Activated CD4-positive, alpha-beta memory T cell treated with anti-CD3 and anti-CD28 coated beads for 36 hours (primary cell): ENCODE results near the gene PDE10A. TPM values are rescaled to one million over a fixed set of nuclear protein-coding genes. Genes with fewer than 3 reads are reported as not detected.

Experiments
- CTCF ChIA-PET: fragments of 350-600 bp; sonication (Branson Sonifier 250); formaldehyde crosslinking; loops from one replicate; lab custom pipeline; 2021; ENCODE audit warnings: antibody characterized with exemption, inconsistent platforms; lab: Charles Lee
- POLR2A ChIA-PET: fragments of 350-600 bp; sonication (Branson Sonifier 250); formaldehyde crosslinking; loops from one replicate; lab custom pipeline; 2021; ENCODE audit warnings: antibody characterized with exemption; lab: Charles Lee
- DNase-seq: peaks from one replicate; pipeline ENCODE4 v3.0.0-alpha.2; 2020
- H3K27ac Mint-ChIP-seq: one replicate; pipeline ENCODE4 v1.8.0; 2021; ENCODE audit warnings: mixed read lengths
- H3K27me3 Mint-ChIP-seq: one replicate; pipeline ENCODE4 v1.8.0; 2021; ENCODE audit warnings: mixed read lengths
- H3K36me3 Mint-ChIP-seq: one replicate; pipeline ENCODE4 v1.8.0; 2021; ENCODE audit warnings: mixed read lengths
- H3K4me1 Mint-ChIP-seq: one replicate; pipeline ENCODE4 v1.8.0; 2021; ENCODE audit warnings: low read depth, mixed read lengths
- H3K4me3 Mint-ChIP-seq: one replicate; pipeline ENCODE4 v1.8.0; 2021; ENCODE audit warnings: mild to moderate bottlenecking, mixed read lengths
- H3K9me3 Mint-ChIP-seq: one replicate; pipeline ENCODE4 v1.8.0; 2021; ENCODE audit warnings: mixed read lengths
- intact Hi-C: fragments of 100-400 bp; cut with micrococcal nuclease; formaldehyde crosslinking; loops from one replicate; pipeline ENCODE4 v1.15.1; 2023
- total RNA-seq, 2 experiments: library from RNA; stranded (reverse); gene quantifications; one replicate each; pipeline ENCODE4 v1.2.3, GENCODE V29; 2021

The PDE10A gene
- total RNA-seq, 2 experiments from 2014 or later: not detected

DNA sequence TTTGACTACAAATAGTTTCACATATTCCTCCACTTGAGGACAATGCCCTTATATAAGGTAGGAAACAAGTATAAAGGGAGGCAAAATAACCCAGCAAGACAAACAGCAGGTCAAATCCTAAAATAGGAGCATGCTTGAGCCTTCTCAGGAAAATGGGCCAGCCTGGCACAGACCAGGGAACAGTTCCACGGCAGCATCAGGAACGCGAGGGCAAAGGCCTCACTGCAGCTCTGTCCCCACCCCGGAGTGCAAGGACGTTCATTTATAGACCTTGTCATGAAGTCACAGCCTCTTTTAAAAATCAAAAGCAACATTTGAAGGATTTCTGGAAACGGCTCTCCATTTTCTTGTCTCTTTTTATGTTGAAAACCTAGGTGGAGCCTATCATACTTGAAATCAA, 17.1 kb downstream of the PDE10A start:
- Mint-ChIP-seq H3K27me3 (peaks cover 2% of the 10 kb centered on the region), H3K36me3 (no peaks in the 10 kb centered on the region), H3K4me1 (no peaks in the 10 kb centered on the region), H3K9me3 (no peaks in the 10 kb centered on the region), H3K4me3 (no peak overlapping the region), H3K27ac (no peak overlapping the region)
- POLR2A ChIA-PET: no interaction called here
- intact Hi-C loops: no loop called here
- no peak for DNase-seq
- CTCF ChIA-PET: no interaction called here

DNA sequence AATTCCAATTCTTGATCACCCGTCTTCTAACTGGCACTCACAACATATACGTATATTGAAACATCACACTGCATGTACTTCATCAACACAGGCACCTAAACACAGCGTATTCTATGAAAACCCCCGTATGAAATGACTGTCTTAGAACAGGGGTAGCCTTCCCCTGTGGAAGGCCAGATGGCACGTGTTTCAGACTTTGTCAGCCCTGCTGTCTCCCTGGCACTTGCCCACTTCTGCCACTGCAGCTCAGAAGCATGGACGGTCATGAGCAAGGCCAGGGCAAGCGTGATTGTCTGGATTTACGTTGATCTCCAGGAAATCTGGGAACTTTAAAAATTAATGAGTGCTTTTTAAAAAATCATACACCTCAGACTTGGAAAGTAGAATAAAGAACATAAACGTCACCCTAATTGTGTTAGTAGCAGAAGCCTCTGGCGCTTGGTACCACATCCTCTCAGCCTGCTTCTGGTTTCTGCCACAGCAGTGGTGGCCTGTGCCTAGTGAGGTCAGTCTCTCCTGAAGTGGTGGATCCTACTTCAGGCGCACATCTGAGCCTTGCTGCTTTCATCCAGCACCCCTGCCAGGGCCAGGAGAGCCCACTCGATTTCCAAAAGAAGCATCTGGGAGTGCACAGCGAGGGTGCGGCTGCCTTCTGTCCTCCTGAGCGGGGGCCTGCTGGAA, 18.3 kb downstream of the PDE10A start:
- POLR2A ChIA-PET: no interaction called here
- no peak overlapping the region for H3K27ac Mint-ChIP-seq

DNA sequence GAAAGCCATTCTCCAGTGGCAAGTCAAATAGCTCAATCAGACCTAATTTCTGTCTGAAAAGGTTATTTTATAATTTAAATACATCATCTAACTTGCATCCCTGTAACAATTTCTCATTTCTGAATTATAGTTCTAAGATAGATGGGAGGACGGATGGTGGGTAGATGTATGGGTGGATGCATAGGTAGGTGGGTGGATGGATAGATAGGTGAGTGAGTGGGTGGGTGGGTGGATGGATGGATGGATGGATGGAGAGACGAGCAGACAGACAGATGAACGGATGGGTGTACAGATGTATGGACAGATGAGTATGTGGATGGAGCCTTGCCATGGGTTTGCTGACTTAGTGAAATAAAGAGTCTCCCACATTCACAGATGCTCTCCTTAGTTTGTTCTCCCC, 20.0 kb downstream of the PDE10A start:
- H3K4me1 Mint-ChIP-seq: no peaks in the 10 kb centered on the region
- H3K36me3 Mint-ChIP-seq: no peaks in the 10 kb centered on the region
- no peaks in the 10 kb centered on the region for H3K27me3 Mint-ChIP-seq
- POLR2A ChIA-PET: no interaction called here
- no peak for DNase-seq
- intact Hi-C loops: no loop called here
- H3K4me3 Mint-ChIP-seq: no peak overlapping the region
- H3K9me3 Mint-ChIP-seq: no peaks in the 10 kb centered on the region
- H3K27ac Mint-ChIP-seq: no peak overlapping the region
- CTCF ChIA-PET: no interaction called here

More for the DNA sequence above, 18.3 kb downstream of the PDE10A start:
- H3K9me3 Mint-ChIP-seq: no peaks in the 10 kb centered on the region
- H3K36me3 Mint-ChIP-seq: no peaks in the 10 kb centered on the region
- no peak for DNase-seq
- H3K4me3 Mint-ChIP-seq: no peak overlapping the region
- no peaks in the 10 kb centered on the region for H3K27me3 Mint-ChIP-seq
- no peaks in the 10 kb centered on the region for H3K4me1 Mint-ChIP-seq
- CTCF ChIA-PET: no interaction called here
- intact Hi-C loops: no loop called here

DNA sequence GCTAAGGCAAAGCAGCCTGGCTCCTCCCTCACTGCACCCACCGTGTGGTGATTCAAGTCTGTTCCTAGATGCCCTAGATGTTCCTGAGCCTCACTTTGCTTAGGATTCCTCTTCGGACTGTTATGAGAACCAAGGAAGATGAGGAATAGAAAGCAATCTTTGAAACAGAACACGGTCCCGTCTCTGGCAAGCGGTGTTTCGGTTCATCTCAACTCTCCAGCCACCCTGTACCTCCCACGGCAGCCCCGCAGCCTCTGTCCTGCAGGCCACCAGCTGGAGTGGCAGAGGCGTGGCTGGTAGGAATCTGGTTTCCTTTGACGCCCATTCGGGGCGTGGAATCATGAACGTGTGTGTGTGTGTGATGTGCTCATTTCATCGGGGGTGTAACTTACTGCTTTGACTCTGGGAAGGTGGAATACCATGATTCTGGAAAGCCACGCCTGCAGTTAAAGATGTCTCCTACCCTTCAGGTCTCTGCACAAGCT, 21.3 kb downstream of the PDE10A start:
- Mint-ChIP-seq H3K36me3 (no peaks in the 10 kb centered on the region), H3K4me1 (no peaks in the 10 kb centered on the region), H3K27ac (no peak overlapping the region), H3K9me3 (no peaks in the 10 kb centered on the region), H3K27me3 (no peaks in the 10 kb centered on the region), H3K4me3 (no peak overlapping the region)
- ChIA-PET POLR2A (no interaction called here), CTCF (no interaction called here)
- DNase-seq: no peak
- intact Hi-C loops: no loop called here

DNA sequence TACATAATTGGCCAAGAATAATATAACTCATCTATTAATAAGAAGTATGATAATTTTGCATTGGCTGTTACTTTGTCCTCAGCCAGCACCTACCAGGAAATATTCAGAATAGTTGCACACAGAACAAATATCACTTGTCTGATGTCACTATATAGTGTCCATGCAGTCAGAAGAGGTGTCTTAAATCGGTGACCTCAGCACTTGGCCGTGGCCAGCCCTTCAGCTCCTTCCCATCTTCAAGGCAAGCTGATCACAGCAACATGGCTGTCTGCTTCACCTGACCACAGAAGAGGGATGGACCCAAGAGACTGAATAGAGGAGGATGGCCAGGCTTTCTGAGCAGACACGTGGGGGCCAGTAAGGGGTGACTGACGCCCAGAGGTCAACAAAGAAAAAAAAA, 22.2 kb downstream of the PDE10A start:
- DNase-seq: no peak
- H3K27ac Mint-ChIP-seq: no peak overlapping the region
- H3K9me3 Mint-ChIP-seq: no peaks in the 10 kb centered on the region
- intact Hi-C loops: no loop called here
- no peaks in the 10 kb centered on the region for H3K27me3 Mint-ChIP-seq
- H3K4me1 Mint-ChIP-seq: no peaks in the 10 kb centered on the region
- H3K4me3 Mint-ChIP-seq: no peak overlapping the region
- ChIA-PET CTCF (no interaction called here), POLR2A (interaction anchor here (0.6 kb wide), 1 partner anchor 165 kb away, joined by 3 read pairs; no protein-coding TSS in a partner anchor)
- H3K36me3 Mint-ChIP-seq: no peaks in the 10 kb centered on the region

DNA sequence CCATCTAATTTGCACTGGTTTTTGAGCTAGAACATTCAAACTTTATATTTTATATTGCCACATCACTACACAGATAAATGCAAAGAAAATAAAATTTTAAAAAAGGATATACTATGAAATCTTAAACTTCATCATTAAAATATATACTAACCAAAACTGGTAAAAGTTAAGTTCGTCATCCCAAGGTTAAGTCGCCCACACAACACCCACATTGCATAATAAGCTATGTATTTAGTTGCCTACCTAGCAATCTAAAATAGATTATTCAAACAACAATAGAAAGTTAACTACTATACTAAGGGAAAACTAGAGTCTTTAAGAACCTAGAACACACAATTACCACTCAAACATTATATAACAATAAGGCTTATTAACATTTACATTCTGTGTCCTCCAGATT, 24.5 kb downstream of the PDE10A start:
- Mint-ChIP-seq H3K4me1 (no peaks in the 10 kb centered on the region), H3K36me3 (no peaks in the 10 kb centered on the region), H3K4me3 (no peak overlapping the region), H3K27ac (no peak overlapping the region), H3K27me3 (peaks cover 6% of the 10 kb centered on the region), H3K9me3 (no peaks in the 10 kb centered on the region)
- ChIA-PET POLR2A (no interaction called here), CTCF (no interaction called here)
- intact Hi-C loops: no loop called here
- no peak for DNase-seq

DNA sequence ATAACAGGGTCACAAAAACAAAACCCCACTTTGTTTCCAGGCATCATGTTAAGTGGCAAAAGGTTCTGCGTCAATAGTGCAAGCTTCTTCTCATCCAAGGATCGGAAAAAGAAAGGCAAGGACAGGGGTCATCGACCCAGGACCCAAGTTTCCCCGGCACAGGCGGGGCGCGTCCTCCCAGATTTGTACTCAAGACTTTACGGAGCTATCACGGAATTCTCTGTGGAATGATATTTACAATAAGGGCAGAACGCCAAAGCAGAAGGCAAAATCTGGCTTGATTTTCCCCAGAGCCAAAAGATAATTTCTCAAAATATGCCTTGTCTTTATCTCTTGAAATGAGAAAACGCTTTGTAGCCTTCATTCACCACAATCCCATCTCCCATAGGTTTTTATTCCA, 25.5 kb downstream of the PDE10A start:
- ChIA-PET POLR2A (no interaction called here), CTCF (no interaction called here)
- H3K36me3 Mint-ChIP-seq: no peaks in the 10 kb centered on the region
- no peaks in the 10 kb centered on the region for H3K4me1 Mint-ChIP-seq
- no peak overlapping the region for H3K4me3 Mint-ChIP-seq
- H3K27ac Mint-ChIP-seq: no peak overlapping the region
- intact Hi-C loops: no loop called here
- H3K27me3 Mint-ChIP-seq: peaks cover 6% of the 10 kb centered on the region
- no peaks in the 10 kb centered on the region for H3K9me3 Mint-ChIP-seq
- no peak for DNase-seq

DNA sequence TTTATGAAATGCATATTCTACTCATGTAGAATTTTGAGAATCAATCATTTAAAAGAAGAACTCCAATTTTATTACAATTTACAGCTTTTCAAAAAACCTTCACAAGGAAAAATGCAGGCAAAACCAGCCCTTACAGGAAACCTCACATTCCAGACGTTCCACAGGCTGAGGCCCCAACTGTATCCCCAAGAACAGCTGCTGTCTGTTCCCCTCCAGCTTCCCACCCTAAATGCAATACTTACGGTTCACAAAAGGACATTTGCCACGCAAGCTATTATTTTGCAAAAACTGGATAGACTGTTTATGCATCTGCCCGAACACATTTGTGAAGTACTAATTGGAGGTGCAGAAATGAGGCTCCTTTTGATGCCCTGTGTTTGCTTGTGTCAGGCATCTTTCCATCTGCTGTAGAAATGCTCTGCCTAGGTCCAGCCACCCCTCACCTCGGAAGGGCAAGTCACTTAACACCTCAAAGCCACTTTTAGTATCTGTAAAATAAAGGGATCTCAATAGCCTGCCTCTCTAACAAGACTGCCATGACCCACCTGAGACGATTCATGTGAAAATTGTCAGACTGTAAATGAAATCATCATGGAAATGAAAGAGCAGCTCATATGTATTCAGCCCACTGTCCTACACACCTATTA, 26.5 kb downstream of the PDE10A start:
- no peaks in the 10 kb centered on the region for H3K4me1 Mint-ChIP-seq
- CTCF ChIA-PET: no interaction called here
- POLR2A ChIA-PET: no interaction called here
- intact Hi-C loops: no loop called here
- no peak for DNase-seq
- no peaks in the 10 kb centered on the region for H3K9me3 Mint-ChIP-seq
- H3K36me3 Mint-ChIP-seq: no peaks in the 10 kb centered on the region
- H3K4me3 Mint-ChIP-seq: no peak overlapping the region
- no peak overlapping the region for H3K27ac Mint-ChIP-seq
- H3K27me3 Mint-ChIP-seq: peaks cover 6% of the 10 kb centered on the region

DNA sequence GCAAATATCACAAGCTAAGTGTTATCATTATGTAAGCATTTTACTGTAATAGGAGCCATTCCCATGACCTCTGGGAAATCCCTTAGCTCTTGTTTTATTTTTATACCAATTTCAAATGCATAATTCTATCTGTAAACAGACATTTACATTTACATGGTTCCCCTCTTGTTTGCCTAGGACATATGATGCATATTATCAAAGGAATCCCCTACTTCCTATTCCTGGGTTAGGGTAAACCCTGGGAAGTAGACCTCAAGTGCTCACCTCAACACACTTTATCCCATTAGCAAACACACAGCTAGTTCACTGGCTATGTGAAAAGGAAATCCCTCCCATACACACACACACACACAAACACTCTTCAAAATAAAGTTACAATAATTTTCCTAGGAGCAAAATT, 27.1 kb downstream of the PDE10A start:
- DNase-seq: no peak
- CTCF ChIA-PET: interaction anchor here (0.7 kb wide), 1 partner anchor 31 kb away, joined by 3 read pairs; no protein-coding TSS in a partner anchor
- Mint-ChIP-seq H3K4me1 (no peaks in the 10 kb centered on the region), H3K27ac (no peak overlapping the region), H3K4me3 (no peak overlapping the region), H3K36me3 (no peaks in the 10 kb centered on the region), H3K9me3 (no peaks in the 10 kb centered on the region), H3K27me3 (peaks cover 6% of the 10 kb centered on the region)
- POLR2A ChIA-PET: no interaction called here
- intact Hi-C loops: no loop called here

DNA sequence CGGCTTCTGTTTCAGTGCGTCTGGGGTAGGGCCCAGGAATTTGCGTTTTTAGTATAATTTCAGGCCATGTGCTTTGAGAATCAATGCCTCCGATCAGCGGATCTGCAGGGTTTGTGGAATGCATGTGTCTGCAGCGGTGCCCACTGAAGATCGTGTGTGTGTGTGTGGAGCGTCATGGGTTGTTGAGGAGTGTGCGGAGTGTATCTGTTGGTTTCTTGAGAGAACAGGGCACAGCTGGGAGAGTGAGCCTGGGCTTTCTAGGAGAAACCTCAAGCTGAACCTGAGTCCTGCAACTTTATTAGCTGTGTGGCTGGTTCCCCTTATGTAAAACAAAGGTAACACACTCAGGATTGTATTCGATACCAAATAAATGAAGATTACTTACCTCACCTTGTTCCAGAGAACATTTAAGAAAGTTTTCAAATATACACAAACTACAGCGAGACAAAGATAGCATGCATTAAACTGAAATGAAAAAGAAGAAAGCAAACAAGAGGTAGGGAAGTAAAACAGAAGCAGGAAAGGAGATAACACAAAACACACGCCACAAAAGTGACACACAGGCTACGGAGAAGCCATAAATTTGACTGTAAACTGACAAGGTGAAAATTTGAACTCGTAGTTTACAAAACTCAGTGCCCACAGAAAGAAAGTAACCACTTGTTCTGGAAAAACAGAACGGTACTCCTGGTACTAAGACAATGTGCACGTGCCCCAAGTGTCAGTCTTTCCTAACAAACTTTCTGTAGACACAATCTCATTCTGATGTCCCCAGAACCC, 28.8 kb downstream of the PDE10A start:
- Mint-ChIP-seq H3K36me3 (no peaks in the 10 kb centered on the region), H3K4me3 (no peak overlapping the region)
- intact Hi-C loops: no loop called here

DNA sequence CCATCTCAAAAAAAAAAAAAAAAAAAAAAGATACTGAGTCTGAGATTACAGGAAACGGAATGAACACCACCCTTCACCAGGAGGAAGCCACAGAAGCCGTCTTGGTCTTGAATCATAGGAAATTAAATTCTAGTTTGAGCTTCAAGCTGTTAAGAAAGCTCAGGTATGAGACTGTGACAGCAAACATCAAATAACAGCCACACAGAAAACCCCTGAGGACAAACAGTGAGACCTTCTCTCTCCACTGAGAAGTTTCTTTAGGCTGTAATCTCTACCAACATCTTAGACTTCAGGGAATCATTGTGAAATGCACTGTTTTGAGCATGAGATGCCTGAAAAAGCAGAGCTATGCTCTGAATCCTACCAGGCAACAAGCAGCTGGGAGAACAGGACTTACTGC, 30.8 kb downstream of the PDE10A start:
- Mint-ChIP-seq H3K36me3 (no peaks in the 10 kb centered on the region), H3K4me1 (no peaks in the 10 kb centered on the region), H3K4me3 (no peak overlapping the region), H3K27me3 (peaks cover 6% of the 10 kb centered on the region), H3K27ac (no peak overlapping the region), H3K9me3 (no peaks in the 10 kb centered on the region)
- CTCF ChIA-PET: no interaction called here
- intact Hi-C loops: no loop called here
- DNase-seq: no peak
- POLR2A ChIA-PET: no interaction called here

More for the DNA sequence above, 28.8 kb downstream of the PDE10A start:
- Mint-ChIP-seq H3K27ac (no peak overlapping the region), H3K27me3 (peaks cover 6% of the 10 kb centered on the region), H3K4me1 (no peaks in the 10 kb centered on the region), H3K9me3 (no peaks in the 10 kb centered on the region)
- DNase-seq: no peak
- ChIA-PET POLR2A (no interaction called here), CTCF (no interaction called here)

DNA sequence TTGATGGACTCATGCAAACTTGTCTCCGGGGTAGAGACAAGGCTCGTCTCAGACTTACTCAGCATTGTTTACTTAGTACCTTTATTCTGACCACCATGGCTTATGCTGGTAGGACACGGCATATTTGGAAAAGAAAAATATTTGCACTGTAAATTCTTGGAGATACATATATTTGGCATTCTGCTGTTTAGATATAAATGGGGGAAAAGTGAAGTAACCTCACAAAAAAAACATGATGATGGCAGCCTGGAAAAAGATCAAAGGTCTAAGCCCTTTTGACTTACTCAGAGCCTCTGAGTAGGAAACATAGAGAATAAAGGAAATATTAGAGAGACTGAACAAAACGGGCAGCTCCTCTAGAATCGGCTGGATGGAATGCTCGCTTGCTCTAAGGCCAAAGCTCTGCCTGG, 32.5 kb downstream of the PDE10A start:
- CTCF ChIA-PET: no interaction called here
- POLR2A ChIA-PET: no interaction called here
- no peak for DNase-seq
- Mint-ChIP-seq H3K36me3 (no peaks in the 10 kb centered on the region), H3K4me3 (no peak overlapping the region), H3K9me3 (no peaks in the 10 kb centered on the region), H3K4me1 (no peaks in the 10 kb centered on the region), H3K27ac (no peak overlapping the region), H3K27me3 (peaks cover 6% of the 10 kb centered on the region)
- intact Hi-C loops: no loop called here
